Measurements from ENCODE around the gene NOG.

The NOG gene

DNA sequence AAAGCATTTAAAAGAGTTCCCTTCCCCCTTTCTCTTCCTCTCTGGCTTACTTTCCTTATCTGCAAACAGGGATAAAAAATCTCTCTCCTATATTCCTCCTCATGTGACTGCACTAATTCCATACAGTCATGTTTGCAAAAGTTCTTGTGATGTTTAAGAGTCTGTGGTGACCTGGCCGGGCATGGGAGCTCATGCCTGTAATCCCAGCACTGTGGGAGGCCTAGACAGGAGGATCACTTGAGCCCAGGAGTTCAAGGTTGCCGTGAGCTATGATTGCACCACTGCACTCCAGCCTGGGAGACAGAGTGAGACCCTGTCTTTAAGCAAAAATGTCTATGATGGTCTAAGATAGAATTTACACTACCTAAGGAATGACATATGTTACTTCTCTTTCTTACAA is 19.6 kb downstream of the NOG start:
- H3K4me3 ChIP-seq (replicated peaks; ENCODE audit: low read depth, low read length), result no peak overlapping the region
- no peak for DNase-seq (ENCODE audit: extremely low read depth, low read depth)
- TF ChIP-seq, protein P1, sequence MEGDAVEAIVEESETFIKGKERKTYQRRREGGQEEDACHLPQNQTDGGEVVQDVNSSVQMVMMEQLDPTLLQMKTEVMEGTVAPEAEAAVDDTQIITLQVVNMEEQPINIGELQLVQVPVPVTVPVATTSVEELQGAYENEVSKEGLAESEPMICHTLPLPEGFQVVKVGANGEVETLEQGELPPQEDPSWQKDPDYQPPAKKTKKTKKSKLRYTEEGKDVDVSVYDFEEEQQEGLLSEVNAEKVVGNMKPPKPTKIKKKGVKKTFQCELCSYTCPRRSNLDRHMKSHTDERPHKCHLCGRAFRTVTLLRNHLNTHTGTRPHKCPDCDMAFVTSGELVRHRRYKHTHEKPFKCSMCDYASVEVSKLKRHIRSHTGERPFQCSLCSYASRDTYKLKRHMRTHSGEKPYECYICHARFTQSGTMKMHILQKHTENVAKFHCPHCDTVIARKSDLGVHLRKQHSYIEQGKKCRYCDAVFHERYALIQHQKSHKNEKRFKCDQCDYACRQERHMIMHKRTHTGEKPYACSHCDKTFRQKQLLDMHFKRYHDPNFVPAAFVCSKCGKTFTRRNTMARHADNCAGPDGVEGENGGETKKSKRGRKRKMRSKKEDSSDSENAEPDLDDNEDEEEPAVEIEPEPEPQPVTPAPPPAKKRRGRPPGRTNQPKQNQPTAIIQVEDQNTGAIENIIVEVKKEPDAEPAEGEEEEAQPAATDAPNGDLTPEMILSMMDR (IDR thresholded peaks at IDR 0.05; ENCODE audit: low read depth, low read length, missing control alignments), result no peak

DNA sequence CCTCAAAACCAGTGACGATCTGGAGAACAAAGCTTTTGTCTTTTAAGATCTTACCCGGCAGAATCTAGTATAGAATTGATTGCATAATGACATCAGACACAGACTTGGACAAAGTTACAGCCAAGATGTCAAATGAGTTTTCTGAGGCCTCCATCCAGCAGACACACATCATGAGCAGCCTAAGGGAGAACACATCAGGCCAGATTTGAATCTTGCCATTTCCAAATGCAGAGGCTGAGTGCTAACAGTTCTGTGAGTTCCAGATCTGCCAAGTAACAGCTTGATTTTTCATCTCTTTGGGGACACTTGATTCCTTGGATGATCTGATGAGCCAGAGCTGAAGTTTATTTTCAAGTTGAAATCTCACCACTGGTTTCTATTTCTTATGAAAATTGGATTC is 21.0 kb downstream of the NOG start:
- TF ChIP-seq, protein P1 (IDR thresholded peaks at IDR 0.05; ENCODE audit: low read depth, low read length, missing control alignments), result no peak
- no peak overlapping the region for H3K4me3 ChIP-seq (replicated peaks; ENCODE audit: low read depth, low read length)

GRCh38 chr17:56616239-56616638 is 22.7 kb downstream of the NOG start:
- no peak overlapping the region for H3K4me3 ChIP-seq (replicated peaks; ENCODE audit: low read depth, low read length)
- TF ChIP-seq, protein P1 (IDR thresholded peaks at IDR 0.05; ENCODE audit: low read depth, low read length, missing control alignments), result no peak
- DNase-seq (ENCODE audit: extremely low read depth, low read depth), result no peak

More for the DNA sequence above, 21.0 kb downstream of the NOG start:
- no peak for DNase-seq (ENCODE audit: extremely low read depth, low read depth)

DNA sequence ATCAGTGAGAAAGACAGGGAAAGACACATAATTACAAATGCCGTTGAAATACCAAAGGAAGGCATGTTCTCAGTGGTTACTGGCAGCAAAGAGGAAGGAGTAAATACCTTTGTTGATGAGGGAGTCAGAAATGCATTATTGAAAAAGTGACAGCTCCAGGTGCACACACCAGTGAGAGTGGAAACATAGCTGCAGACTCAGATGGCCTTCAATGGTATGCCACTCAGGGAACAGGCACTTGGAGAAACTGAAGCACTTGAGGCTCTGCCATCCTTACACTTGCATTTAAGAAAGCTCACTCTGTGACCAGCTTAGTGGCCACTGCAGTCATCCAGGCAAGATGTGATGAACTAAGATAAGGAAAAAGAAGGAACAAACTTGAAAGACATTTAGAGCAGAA is 29.9 kb downstream of the NOG start:
- DNase-seq (ENCODE audit: extremely low read depth, low read depth), result no peak

GRCh38 chr17:56624309-56624708 is 30.8 kb downstream of the NOG start:
- no peak for DNase-seq (ENCODE audit: extremely low read depth, low read depth)

More for the DNA sequence above, 29.9 kb downstream of the NOG start:
- no peak overlapping the region for H3K4me3 ChIP-seq (replicated peaks; ENCODE audit: low read depth, low read length)
- TF ChIP-seq, protein P1 (IDR thresholded peaks at IDR 0.05; ENCODE audit: low read depth, low read length, missing control alignments), result no peak

DNA sequence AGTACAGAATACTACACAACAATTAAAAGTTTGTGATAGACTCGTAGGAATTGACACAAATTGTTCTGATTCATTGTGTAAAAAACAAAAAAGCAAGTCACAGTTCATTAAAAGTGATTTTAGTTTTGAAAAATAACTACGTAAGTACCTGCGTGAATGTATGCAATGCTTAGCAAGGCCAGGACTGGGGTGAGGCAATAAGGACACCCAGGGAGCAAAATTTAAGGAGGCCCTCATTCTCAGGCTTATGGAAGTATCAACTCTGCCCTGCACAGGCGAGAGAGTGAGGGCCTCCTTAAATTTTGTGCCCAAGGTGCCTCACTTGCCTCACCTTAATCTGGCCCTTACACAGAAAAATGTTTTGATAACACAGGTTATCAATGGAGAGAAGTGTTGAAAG is 31.4 kb downstream of the NOG start:
- no peak for DNase-seq (ENCODE audit: extremely low read depth, low read depth)
- TF ChIP-seq, protein P1 (IDR thresholded peaks at IDR 0.05; ENCODE audit: low read depth, low read length, missing control alignments), result no peak
- no peak overlapping the region for H3K4me3 ChIP-seq (replicated peaks; ENCODE audit: low read depth, low read length)

More at GRCh38 chr17:56624309-56624708, 30.8 kb downstream of the NOG start:
- TF ChIP-seq, protein P1 (IDR thresholded peaks at IDR 0.05; ENCODE audit: low read depth, low read length, missing control alignments), result no peak
- no peak overlapping the region for H3K4me3 ChIP-seq (replicated peaks; ENCODE audit: low read depth, low read length)

DNA sequence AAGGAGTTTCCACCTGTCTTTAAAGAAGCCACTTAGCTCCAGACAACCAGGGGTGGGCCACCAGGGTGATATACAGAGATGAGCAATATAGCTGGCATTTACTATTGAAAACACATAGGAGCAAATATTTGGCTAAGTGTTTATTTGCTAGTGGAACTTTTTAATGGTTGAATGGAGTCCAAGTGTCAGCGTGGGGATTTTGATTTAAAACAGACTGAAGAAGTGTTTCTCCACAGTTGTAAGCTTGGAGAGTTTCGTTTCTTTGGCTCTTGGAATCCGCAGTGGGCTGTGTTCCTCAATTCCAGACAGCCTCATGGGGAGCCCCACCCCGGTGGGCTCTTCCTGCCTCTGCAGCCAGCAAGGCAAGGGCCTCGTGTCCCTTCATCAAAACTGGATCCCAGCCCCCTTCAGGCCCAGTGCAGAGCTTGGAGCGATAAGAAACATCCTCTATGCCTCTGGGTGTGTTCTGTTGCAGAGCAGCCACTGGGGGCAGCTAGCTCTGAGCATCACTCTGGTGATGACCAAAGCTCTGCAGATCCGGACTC is 36.1 kb downstream of the NOG start:
- TF ChIP-seq, protein P1 (IDR thresholded peaks at IDR 0.05; ENCODE audit: low read depth, low read length, missing control alignments), result peak; percentile 58
- DNase-seq (ENCODE audit: extremely low read depth, low read depth), result peak; percentile 26
- no peak overlapping the region for H3K4me3 ChIP-seq (replicated peaks; ENCODE audit: low read depth, low read length)
